ENCODE measurements around the gene NOMO2.
"Not testable (repeated sequence)": the region's sequence is repeated elsewhere in the genome, so short reads cannot be mapped to it uniquely, and the experiment has no call there.

Gene NOMO2

DNA sequence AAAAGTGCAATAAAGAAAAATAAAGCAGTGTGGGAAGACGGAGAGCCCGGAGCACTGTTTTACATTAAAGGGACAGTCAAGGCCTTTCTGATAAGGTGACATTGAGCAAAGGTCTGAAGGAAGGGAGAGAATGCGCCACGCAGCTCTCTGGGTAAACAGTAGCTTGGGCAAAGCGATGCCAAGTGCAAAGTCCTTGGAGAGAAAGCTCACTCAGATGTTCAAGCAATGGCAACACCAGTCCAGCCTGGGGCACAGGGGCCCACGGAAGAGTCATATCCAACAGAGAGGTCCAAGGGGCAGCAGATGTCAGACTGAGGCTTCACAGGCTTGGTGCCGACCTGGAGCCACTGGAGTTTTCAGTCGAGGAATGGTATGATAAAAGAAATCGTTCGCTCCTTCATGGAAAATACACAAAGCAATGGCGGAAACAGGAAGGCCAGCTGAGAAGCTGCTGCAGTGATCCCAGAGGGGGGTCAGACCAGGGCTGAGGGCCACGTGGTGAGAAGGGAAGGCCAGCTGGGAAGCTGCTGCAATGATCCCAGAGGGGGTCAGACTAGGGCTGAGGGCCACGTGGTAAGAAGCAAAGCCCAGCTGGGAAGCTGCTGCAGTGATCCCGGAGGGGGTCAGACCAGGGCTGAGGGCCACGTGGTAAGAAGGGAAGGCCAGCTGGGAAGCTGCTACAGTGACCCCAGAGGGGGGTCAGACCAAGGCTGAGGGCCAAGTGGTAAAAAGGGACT lies 40.3 kb downstream of the NOMO2 start:
- not testable (repeated sequence) for DNase-seq

DNA sequence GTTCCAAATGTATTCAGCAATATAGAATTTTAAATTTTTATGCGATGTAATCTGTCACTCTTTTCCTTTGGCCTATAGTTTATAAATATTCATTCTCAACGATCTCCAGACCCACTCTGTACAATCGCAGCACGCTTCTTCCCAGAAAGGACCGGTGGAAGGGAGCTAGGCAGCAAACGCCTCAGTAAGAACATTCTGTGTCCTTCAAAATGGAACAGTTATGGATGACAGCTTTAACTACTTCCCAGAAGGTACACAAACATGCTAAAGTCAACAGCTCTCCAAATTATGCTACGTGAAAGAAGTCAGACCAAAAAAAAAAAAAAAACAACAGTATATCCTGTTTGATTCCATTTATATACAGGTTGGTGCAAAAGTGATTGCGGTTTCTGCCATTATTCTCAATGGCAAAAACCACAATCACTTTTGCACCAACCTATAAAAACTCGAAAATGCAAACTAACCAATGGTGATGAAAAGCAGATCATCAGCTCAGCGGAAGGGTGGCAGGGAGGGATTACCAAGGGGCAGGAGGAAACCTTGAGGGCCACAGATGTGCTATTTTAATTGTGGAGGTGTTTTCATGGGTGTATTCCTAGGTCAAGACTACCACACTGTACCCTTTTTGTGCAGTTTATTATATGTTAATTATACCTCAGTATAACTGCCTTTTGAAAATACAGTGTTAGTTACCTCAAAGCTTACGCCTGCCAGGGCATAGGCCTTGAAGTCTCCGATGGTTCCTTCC lies 43.2 kb downstream of the NOMO2 start:
- DNase-seq = not testable (repeated sequence)

DNA sequence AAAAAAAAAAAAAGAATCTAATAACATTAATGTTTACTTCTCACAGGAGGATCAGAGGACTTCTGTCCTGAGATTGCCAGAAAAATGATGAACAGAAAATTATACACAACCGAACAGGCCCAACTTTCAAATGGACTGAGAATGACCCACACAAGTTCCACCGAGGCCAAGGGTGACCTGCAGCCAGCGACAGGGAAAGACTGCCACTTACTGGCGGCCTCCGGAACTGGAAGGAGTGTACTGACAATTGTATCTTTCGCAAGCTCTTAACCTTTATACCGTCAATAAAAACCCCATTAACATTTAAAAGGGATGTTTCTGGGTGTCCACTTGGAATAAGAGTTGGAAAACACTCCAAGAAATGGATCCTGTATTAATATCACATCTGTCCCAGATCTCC lies 63.5 kb downstream of the NOMO2 start:
- not testable (repeated sequence) for DNase-seq

DNA sequence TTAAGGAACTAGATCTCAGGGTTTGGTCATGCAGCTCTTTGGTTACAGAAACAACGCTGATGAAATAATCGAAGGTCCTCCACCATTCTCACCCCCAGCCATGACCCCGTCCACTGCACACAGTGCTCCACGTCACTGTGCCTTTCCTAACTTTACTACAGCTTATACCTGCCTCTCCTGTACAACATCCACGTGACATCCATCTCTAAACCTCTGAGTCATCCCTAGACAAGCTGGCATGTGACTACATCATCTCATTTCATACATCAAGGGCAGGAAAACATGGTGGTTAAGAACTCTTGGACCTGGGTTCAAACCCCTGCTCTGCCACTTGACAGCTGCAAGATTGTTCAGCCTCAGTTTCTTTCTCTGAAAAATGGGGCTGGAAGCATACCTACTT lies 64.9 kb downstream of the NOMO2 start:
- DNase-seq = not testable (repeated sequence)

DNA sequence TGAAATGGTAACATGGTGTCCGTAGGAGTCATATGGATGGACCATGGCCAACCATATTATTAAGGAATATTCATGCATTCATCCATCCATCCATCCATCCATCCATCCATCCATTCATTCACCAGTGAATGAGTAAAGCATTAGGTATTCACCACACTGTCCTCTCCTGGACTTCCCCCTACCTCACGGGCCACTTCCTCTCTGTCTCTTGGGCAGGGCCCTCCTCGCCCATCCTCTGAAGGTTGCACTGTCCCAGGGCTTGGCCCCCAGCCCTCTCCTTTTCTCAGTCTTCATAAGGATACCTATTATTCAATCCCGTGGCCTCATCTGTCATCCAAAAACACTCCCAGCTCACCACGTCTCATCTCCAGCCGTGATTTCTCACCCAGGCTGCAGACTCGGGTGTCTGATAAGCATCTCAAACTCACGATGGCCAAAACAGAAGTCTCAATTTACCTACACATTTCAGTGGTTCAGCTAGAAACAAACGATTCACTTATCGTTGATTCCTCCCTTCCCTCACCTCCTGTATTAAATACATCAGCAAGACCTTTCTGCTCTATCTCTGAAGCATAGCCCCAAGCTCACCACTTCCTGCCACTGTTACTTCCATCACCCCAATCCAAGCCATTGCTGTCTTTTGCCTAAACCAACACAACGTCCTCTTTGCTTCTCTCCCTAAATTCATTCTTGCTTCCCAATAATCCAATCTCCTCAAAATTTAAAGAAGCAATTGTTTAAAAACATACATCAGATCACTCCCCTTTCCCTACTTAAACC lies 69.6 kb downstream of the NOMO2 start:
- DNase-seq = not testable (repeated sequence)

DNA sequence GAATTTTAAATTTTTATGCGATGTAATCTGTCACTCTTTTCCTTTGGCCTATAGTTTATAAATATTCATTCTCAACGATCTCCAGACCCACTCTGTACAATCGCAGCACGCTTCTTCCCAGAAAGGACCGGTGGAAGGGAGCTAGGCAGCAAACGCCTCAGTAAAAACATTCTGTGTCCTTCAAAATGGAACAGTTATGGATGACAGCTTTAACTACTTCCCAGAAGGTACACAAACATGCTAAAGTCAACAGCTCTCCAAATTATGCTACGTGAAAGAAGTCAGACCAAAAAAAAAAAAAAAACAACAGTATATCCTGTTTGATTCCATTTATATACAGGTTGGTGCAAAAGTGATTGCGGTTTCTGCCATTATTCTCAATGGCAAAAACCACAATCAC lies 125.9 kb downstream of the NOMO2 start:
- not testable (repeated sequence) for DNase-seq

DNA sequence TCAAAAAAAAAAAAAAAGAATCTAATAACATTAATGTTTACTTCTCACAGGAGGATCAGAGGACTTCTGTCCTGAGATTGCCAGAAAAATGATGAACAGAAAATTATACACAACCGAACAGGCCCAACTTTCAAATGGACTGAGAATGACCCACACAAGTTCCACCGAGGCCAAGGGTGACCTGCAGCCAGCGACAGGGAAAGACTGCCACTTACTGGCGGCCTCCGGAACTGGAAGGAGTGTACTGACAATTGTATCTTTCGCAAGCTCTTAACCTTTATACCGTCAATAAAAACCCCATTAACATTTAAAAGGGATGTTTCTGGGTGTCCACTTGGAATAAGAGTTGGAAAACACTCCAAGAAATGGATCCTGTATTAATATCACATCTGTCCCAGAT lies 146.1 kb downstream of the NOMO2 start:
- not testable (repeated sequence) for DNase-seq

DNA sequence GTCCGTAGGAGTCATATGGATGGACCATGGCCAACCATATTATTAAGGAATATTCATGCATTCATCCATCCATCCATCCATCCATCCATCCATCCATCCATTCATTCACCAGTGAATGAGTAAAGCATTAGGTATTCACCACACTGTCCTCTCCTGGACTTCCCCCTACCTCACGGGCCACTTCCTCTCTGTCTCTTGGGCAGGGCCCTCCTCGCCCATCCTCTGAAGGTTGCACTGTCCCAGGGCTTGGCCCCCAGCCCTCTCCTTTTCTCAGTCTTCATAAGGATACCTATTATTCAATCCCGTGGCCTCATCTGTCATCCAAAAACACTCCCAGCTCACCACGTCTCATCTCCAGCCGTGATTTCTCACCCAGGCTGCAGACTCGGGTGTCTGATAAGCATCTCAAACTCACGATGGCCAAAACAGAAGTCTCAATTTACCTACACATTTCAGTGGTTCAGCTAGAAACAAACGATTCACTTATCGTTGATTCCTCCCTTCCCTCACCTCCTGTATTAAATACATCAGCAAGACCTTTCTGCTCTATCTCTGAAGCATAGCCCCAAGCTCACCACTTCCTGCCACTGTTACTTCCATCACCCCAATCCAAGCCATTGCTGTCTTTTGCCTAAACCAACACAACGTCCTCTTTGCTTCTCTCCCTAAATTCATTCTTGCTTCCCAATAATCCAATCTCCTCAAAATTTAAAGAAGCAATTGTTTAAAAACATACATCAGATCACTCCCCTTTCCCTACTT lies 152.2 kb downstream of the NOMO2 start:
- DNase-seq = not testable (repeated sequence)

DNA sequence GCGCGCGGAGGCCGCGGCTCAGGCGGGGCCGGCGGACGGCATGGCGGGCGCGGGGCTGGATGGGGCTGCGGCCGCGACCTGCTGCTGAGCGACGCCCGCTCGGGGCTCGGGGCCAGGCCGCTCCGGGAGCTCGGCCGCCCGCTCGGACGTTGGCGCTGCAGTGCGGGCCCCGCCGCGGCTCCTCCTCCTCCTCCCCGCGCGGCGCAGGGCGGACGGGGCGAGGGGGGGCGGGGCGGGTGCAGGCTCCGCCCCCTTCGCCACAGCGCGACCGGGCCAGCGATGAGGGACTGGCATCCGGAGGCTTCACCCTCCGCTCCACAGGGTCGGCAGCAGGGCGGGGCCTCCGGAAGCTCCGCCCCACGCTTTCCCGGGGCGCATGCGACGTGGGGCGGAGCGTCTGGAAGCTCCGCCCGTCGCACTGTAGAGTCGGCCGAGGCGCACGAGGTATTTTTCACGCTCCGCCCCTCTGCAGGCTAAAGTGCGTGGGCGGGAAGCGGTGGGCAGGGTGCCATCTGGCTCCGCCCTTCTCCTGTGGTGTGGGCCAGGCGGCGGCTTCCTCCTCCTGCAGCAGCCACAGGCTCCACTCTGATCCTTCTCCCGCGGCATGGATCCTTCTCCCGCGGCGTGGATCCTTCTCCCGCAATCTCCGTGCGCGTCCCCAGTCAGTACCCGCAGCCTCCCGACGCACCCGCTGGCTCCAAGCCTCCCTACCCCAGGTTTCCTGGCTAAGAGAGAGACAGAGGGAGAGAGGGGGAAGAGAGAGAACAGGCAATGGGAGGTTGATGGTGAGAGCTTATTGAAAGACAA lies 159.8 kb downstream of the NOMO2 start:
- not testable (repeated sequence) for DNase-seq

DNA sequence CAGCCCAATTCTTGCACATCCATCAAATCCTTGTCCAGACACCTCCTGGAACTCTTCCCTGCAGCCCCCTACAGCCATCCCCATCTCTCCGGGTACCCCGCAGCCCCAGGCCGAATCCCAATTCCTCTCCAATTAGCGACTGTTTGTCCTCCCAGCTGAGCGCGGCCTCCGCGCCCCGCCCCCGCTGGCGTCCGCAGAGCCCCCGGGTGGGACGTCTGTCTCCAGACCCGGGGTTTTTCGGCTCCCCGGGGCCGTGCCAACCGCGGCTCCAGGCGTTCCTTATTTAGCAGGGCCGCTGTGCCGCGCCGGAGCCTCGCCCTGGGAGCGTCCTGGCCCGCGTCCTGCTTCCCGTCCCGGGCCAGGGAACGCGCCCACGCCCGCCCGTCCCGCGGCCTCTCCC lies 160.7 kb downstream of the NOMO2 start:
- not testable (repeated sequence) for DNase-seq

DNA sequence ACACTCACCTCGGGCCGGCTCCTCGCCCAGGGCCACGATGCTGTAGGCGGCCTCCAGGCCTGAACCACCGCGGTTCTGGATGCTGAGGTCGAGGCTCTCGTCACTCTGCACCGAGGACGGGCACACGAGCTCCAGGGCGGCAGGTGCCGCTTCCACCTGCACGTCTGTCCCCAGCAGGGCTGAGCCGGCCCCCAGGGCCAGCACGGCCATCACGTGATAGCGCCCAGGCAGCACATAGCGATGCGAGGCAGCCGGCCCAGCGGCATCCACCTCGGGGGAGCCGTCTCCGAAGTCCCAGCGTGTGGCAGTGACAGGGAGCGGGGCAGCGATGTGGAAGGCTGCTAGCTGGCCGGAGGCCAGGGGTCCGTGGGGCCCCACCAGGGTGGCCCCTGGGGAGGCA lies 167.5 kb downstream of the NOMO2 start:
- not testable (repeated sequence) for DNase-seq

DNA sequence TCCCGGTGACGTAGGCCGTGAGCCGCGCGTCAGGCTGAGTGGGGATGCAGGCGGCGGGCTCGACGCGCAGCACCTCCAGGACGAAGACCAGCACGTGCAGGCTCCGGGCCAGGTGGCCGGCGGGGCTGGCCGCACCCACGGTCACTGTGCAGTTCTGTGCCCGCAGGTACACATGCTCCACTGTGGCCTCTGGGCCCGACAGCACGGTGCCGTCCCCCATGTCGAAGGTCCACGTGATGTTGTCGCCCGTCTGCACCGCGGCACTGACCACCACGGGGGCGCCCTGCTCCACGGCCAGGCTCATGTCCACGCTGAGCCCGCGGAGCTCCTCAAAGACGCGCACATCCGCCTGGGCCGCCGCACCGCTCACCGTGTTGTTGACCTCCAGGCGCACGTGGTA lies 174.1 kb downstream of the NOMO2 start:
- DNase-seq = not testable (repeated sequence)

DNA sequence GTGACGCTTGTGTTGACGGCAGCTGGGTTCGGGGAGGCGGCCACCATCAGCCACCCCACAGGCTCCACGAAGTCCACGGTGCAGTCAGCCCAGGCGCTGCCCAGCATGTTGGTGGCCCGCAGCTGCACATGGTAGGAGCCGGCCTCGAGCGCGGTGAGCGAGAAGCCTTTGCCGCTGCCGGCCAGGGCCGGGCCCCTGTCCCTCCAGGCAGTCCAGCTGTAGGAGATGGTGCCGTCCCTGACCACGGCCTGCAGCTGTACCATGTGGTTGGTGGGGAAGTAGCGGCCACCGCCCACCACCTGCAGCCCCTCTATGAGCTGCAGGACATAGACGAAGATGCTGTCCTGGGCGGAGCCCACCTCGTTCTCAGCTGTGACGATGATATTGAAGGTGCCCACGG lies 175.4 kb downstream of the NOMO2 start:
- not testable (repeated sequence) for DNase-seq

DNA sequence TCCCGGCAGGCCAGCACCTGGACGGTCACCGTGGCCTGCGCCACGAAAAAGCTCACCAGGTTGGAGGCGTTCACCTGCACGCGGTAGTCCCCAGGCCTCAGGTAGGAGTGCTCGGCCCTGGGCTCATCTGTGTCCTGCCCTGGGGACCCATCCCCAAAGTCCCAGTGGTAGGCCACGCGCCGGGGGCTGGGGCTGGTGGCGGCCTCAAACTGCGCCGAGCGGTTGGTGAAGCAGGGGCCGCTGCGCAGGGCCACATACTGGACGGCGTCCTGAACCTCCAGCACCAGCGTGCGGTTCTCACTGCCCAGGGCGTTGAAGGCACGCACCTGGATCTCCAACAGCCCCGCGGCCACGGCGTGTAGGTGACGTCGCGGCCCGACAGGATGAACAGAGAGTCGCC lies 176.6 kb downstream of the NOMO2 start:
- DNase-seq = not testable (repeated sequence)

DNA sequence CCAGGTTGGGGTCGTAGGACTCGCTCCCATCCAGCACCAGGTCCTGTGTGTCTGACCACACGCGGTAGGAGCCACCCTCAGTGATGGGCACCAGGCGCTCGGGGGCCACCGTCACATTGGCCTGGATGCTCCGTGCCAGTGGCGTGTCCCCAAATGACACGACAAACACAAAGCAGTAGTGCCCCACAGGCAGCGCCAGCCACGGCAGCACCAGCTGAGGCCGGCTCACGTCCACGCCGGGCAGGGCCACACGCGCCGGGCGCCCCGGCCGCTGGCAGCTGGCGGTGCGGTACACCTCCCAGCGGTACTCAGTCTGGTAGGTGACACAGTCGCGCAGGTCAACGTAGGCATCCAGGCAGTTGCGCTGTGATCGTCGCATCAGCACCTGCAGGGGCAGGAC lies 177.0 kb downstream of the NOMO2 start:
- not testable (repeated sequence) for DNase-seq

DNA sequence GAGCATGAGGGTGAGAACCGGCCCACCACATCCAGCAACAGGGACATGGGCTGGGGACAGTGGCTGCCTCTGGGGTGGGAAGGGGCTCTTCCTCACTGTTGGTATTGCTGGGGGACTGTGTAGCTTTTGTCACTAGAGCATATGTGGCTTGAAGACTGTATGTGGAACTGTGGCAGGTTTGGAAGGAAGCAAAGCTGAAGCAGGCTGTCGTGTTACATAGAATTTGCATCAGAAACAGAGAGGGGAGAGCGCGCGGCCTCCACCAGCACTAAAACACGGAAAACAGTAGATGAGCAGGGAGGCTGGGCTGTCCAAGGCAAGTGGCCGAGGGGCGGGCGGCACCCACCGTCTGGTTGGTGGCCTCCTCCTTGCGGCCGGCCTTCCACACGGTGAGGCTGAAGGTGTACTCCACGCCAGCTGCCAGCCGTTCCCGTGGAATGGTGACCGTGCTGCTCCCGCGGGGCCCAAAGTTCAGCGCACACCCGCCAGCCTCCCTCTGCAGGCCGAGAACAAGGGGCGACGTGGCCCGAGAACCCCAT lies 177.7 kb downstream of the NOMO2 start:
- DNase-seq = not testable (repeated sequence)

DNA sequence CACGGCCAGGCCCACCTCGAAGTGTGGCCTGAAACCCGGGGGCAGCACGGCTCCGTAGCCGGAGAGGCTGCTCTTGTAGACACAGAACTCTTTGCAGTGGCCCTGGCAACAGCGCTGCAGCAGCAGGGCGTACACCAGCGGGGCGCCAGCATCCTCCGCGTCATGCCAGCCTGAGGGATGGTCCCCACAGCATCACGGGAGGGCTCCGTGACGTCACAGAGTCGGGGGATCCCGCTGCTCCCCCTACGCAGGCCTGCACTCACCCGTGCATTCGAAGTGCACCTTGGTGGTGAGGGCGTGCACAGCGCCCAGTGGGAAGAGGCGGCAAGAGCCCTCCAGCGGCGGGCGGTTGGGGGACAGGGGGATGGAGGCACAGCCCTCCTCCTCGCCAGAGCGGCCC lies 179.2 kb downstream of the NOMO2 start:
- DNase-seq = not testable (repeated sequence)
